ENCODE data around the gene GREB1L. TPM values are rescaled to one million over a fixed set of nuclear protein-coding genes. Genes with fewer than 3 reads are reported as not detected.

Gene GREB1L
- total RNA-seq, 2 donors from 2014 or later, result 0.52 to 3.0 TPM

DNA sequence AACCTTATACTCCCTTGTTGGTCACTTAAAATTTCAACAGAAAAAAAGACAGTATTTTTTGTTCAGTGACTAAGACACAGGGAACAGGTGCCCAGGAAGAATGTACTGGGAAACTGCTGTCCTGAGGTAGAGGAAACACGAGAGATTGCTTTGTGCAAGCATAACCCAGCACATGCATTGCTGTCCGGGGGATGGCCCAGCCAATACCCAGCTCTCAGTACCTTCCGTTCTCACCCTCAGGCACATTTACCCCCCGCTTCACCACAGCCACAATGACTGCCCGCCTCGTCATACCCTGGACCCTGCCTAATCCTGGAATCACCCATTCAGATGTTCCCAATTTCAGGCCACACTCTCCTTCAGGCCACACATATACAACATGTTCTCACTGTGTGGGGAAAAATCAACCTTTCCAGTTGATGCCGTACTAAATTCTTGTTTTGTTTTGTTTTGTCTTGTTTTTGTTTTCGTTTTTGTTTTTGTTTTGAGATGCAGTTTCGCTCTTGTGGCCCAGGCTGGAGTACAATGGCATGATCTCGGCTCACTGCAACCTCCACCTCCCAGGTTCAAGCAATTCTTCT is 217.8 kb downstream of the GREB1L start:
- no peak for ATAC-seq
- Histone ChIP-seq H3K27ac (no peak overlapping the region), H3K36me3 (replicated peaks in 1 of 2; ENCODE audit: insufficient read depth in 1 of 2, low read depth in 2 of 2) (no peaks in the 10 kb centered on the region), H3K9me3 (no peaks in the 10 kb centered on the region), H3K27me3 (no peaks in the 10 kb centered on the region), H3K4me1 (no peaks in the 10 kb centered on the region), H3K4me3 (no peak overlapping the region)
- no peak for TF ChIP-seq POLR2A (IDR thresholded peaks at IDR 0.05)
- TF ChIP-seq, protein P1, sequence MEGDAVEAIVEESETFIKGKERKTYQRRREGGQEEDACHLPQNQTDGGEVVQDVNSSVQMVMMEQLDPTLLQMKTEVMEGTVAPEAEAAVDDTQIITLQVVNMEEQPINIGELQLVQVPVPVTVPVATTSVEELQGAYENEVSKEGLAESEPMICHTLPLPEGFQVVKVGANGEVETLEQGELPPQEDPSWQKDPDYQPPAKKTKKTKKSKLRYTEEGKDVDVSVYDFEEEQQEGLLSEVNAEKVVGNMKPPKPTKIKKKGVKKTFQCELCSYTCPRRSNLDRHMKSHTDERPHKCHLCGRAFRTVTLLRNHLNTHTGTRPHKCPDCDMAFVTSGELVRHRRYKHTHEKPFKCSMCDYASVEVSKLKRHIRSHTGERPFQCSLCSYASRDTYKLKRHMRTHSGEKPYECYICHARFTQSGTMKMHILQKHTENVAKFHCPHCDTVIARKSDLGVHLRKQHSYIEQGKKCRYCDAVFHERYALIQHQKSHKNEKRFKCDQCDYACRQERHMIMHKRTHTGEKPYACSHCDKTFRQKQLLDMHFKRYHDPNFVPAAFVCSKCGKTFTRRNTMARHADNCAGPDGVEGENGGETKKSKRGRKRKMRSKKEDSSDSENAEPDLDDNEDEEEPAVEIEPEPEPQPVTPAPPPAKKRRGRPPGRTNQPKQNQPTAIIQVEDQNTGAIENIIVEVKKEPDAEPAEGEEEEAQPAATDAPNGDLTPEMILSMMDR (IDR thresholded peaks at IDR 0.05), result no peak
- no peak for DNase-seq
- intact Hi-C loops (cut with DNase I), result no loop called here
- WGBS, 2 donors, result 79 to 82% methylated on average over 10 of the region's 10 CpGs

DNA sequence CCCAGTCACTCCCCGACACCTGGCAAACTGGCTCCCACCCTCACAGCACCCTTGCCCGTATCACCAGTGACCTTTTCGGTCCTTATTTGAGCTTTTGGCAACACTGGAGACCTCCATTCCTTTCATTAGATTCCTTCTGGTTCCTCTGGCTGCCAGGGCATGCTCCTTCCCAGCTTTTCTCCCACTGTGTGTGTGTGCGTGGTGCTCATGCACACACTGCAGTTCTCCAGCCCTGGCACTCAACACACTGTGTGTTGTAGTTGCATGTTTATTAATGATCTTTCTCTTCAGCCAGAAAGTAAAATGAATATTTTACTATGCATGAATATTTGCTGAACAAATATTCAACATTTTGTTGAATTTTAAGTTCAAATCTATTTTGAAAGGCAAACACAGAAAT is 219.4 kb downstream of the GREB1L start:
- DNase-seq, result no peak
- WGBS, 2 donors, result 59 to 74% methylated on average over 4 of the region's 4 CpGs
- H3K36me3 ChIP-seq (replicated peaks in 1 of 2; ENCODE audit: insufficient read depth in 1 of 2, low read depth in 2 of 2), result no peaks in the 10 kb centered on the region
- no peaks in the 10 kb centered on the region for H3K27me3 ChIP-seq
- H3K4me1 ChIP-seq, result no peaks in the 10 kb centered on the region
- no peak for ATAC-seq
- no peak overlapping the region for H3K4me3 ChIP-seq
- TF ChIP-seq, protein P1 (IDR thresholded peaks at IDR 0.05), result no peak
- TF ChIP-seq POLR2A (IDR thresholded peaks at IDR 0.05), result no peak
- H3K9me3 ChIP-seq, result no peaks in the 10 kb centered on the region
- no peak overlapping the region for H3K27ac ChIP-seq
- intact Hi-C loops (cut with DNase I), result no loop called here

DNA sequence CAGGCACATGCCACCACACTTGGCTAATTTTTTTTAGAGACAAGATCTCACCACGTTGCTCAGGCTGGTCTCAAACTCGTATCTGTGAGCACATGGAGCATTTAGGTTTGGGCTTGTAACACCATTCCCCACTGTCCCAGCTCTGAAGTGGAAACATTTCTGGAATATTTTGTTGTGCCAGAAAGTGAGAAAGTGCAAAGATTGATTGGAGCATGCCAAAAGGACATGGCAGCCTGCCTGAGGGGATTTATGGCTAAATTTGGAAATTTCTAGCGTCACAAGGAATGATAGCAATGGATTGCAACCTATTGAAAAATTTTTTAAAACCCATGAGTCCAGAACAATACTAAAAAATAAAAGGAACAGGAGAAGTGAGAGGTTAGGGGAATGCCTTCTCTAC is 221.7 kb downstream of the GREB1L start:
- intact Hi-C loops (cut with DNase I), result no loop called here
- no peak overlapping the region for H3K27ac ChIP-seq
- 39 to 42% methylated on average over 3 of the region's 3 CpGs for WGBS, 2 donors

DNA sequence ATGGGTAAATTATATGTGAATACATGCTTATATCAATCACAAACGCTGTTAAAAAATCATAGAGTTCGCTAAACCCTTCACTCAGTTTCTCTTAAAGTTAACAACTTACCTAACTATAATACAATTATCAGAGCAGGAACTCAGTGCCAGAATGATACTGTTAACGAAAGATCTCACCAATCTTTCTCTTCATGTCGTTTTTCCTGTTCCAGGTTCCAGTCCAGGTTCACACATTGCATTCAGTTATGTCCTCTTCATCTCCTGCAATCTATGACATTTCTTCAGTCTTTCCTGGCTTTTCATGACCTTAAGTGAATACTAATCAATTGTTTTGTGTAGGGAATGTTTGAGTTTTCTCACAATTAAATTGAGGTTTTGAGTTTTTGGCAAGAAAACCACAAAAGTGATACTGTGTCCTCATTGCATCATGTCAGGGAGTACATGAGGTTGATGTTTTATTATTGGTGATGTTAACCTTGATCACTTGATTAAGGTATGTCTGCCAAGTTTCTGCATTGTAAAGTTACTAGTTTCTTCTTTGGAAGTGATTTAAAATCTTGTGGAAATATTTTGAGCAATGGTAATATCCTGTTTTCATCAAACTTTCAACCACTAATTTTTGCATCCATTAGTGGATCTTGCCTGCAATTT is 226.6 kb downstream of the GREB1L start:
- Histone ChIP-seq H3K4me1 (no peaks in the 10 kb centered on the region), H3K27me3 (no peaks in the 10 kb centered on the region), H3K9me3 (no peaks in the 10 kb centered on the region), H3K4me3 (no peak overlapping the region), H3K27ac (no peak overlapping the region), H3K36me3 (replicated peaks in 1 of 2; ENCODE audit: insufficient read depth in 1 of 2, low read depth in 2 of 2) (no peaks in the 10 kb centered on the region)
- TF ChIP-seq, protein P1 (IDR thresholded peaks at IDR 0.05), result no peak
- no peak for TF ChIP-seq POLR2A (IDR thresholded peaks at IDR 0.05)
- ATAC-seq (no peak), DNase-seq (no peak)
- intact Hi-C loops (cut with DNase I), result no loop called here
- 62 to 66% methylated on average over 4 of the region's 4 CpGs for whole genome bisulfite sequencing, 2 donors

More for the DNA sequence above, 221.7 kb downstream of the GREB1L start:
- no peak for DNase-seq
- H3K9me3 ChIP-seq, result no peaks in the 10 kb centered on the region
- no peak for TF ChIP-seq POLR2A (IDR thresholded peaks at IDR 0.05)
- TF ChIP-seq, protein P1 (IDR thresholded peaks at IDR 0.05), result no peak
- H3K27me3 ChIP-seq, result no peaks in the 10 kb centered on the region
- no peaks in the 10 kb centered on the region for H3K36me3 ChIP-seq (replicated peaks in 1 of 2; ENCODE audit: insufficient read depth in 1 of 2, low read depth in 2 of 2)
- no peaks in the 10 kb centered on the region for H3K4me1 ChIP-seq
- ATAC-seq, result no peak
- no peak overlapping the region for H3K4me3 ChIP-seq

DNA sequence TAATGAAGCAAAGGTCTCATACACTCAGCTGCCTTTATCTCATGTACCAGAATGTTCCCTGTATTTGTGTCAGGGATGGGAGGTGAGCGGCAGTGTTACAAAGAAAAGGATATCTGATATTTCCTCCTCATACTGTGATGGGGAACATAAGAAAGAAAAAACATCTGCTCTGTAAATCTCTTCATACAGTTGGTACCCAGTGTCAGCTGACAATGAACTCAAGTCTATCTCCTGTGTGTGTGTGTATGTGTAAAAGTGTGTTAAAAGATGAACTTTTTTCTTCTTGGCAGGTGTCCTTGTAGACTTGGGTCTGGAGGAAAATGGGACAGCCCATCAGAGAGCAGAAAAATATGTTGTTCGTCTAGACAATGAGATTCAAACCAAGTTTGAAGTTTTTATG is 230.7 kb downstream of the GREB1L start:
- DNase-seq (no peak), ATAC-seq (no peak)
- WGBS, 2 donors, result 85% methylated on average over 2 of the region's 2 CpGs
- Histone ChIP-seq H3K27me3 (no peaks in the 10 kb centered on the region), H3K36me3 (replicated peaks in 1 of 2; ENCODE audit: insufficient read depth in 1 of 2, low read depth in 2 of 2) (no peaks in the 10 kb centered on the region), H3K9me3 (no peaks in the 10 kb centered on the region), H3K27ac (no peak overlapping the region), H3K4me1 (no peaks in the 10 kb centered on the region), H3K4me3 (no peak overlapping the region)
- intact Hi-C loops (cut with DNase I), result no loop called here
- TF ChIP-seq POLR2A (IDR thresholded peaks at IDR 0.05), result no peak
- TF ChIP-seq, protein P1 (IDR thresholded peaks at IDR 0.05), result no peak
